Fibroblast of skin of left biceps (primary cell): ENCODE results near the gene DDTL.
"Not testable (repeated sequence)": the region's sequence is repeated elsewhere in the genome, so short reads cannot be mapped to it uniquely, and the experiment has no call there.

Source experiments
- DNase-seq, 2 experiments: peaks; one replicate each; pipeline ENCODE4 v3.0.0-alpha.2; 2013; ENCODE audit warnings: low read depth in 2 of 2

The DDTL gene

GRCh38 chr22:23966568-23966967 lies at the start of gene DDTL:
TSS of gene DDTL (plus strand) at chr22:23966888. CDS start at chr22:23966915, 27 bp downstream.
- not testable (repeated sequence) for DNase-seq

- DNase-seq: not testable (repeated sequence)
Observed at GRCh38 chr22:23920267-23920611, 46.4 kb upstream of the DDTL start.

DNA sequence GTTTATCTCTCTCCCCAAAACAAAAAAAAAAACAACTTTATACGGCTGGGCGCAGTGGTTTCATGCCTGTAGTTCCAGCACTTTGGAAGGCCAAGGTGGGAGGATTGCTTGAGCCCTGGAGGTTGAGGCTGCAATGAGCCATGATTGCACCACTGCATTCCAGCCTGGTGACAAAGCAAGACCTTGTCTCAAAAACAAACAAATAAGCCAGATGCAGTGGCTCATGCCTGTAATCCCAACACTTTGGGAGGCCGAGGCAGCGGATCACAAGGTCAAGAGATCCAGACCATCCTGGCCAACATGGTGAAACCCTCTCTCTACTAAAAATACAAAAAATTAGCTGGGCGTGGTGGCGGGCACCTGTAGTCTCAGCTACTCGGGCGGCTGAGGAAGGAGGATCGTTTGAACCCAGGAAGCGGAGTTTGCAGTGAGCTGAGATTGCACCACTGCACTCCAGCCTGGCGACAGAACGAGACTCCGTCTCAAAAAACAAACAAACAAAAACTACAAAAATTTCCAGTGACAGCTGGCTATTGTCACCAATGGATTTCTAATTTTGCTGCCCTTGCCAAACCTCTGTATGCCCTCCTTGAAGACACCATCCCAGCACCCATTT lies 45.0 kb upstream of the DDTL start:
- not testable (repeated sequence) for DNase-seq

GRCh38 chr22:23922921-23923320 lies 43.8 kb upstream of the DDTL start:
- DNase-seq: no peak

DNA sequence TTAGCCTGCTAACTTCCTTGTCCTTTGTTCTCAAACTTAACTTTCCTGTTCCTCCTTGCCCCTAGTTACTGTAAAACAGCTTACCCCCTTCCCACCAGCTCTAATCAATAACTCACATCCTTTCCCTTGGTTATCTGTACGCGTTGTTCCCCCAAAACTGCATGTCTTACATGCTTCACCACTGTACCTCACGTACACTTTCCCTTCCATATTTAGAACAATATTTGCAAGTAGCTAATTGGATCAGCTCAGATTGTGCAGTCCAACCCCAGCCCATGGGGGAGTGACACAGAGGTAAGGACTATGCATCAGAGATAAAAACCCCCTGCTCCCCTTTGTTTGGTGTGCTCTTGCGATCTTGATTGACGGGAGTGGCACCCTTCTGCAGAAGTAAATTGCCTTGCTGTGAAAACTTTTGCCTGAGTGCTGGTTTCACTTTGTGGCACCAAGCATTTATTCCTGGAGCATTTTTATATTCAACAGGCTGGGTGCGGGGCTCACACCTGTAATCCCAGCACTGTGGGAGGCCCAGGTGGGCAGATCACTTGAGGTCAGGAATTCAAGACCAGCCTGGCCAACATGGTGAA lies 41.6 kb upstream of the DDTL start:
- DNase-seq: no peak

GRCh38 chr22:23926561-23926960 lies 40.1 kb upstream of the DDTL start:
- no peak for DNase-seq

GRCh38 chr22:23938328-23939016 lies 28.2 kb upstream of the DDTL start:
- no peak for DNase-seq

GRCh38 chr22:23939017-23939357 lies 27.7 kb upstream of the DDTL start:
- no peak for DNase-seq

- DNase-seq: not testable (repeated sequence)
Observed at GRCh38 chr22:23940166-23940565, 26.5 kb upstream of the DDTL start.

DNA sequence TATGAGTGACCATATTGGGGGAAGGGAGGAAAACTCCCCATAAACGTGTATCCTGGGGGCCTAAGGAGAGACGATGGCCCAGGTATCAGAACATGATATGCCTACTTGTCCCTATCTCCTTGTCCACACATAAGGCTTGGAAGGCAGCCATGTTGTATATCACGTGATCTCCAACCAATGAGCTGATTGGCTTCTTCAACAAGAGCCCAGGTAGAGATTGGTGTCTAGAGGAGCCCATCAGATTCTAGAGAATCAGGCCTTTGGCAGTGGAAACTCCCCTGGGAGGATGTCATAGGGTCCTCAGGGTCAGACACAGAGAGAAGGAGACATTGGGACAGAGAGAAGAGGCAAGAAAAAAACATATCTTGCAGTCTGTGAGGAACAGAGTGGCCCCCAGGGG lies 19.3 kb upstream of the DDTL start:
- DNase-seq: not testable (repeated sequence)

- DNase-seq: not testable (repeated sequence)
Observed at GRCh38 chr22:23949764-23950163, 16.9 kb upstream of the DDTL start.

- DNase-seq: not testable (repeated sequence)
Observed at GRCh38 chr22:23951383-23951782, 15.3 kb upstream of the DDTL start.

DNA sequence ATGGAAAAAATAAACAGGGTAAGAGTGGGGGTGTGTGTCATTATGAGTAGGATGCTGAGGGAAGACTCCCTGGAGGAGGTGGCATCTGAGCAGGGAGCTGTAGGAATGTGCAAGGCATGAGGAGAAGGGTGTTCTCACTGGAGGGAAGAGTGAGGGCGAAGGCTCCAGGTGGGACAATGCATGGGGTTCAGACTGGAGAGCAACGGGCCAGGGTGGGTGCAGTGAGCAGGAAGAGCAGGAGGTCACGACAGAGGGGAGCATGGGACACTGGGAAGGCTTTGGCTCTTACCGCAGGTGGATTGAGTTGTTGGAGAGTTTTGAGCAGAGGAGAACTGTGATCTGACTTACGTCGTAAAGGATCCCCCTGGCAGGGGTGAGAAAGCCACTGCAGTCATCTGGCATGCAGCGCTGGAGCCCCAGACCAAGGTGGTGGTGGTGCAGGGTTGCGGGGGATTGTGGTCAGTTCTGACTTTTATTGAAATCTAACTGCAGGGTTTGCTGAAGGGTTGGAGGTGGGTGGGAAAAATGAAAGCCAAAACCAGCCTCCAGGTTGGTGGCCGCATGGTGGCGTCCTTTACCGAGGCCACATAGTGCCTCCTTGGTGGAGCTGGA lies 13.8 kb upstream of the DDTL start:
- DNase-seq: not testable (repeated sequence)

DNA sequence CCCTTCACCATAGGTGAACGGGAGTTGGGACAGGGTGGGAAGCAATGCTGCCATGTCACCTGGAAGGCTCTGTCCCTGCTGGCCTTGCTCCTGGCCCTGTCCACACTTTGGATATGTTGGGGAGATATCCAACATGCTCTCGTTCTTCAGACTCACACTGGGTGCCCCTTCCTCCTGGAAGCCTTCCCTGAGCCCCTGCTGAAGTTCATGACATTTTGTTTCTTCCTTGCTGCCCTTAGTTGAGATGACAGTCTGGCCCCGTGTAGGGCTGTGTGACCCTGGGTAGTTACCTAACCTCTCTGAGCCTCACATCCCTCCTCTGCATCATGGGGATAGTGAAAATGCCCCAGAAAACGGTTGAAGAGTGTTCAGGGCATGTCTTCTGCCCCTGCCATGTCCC lies 13.2 kb upstream of the DDTL start:
- not testable (repeated sequence) for DNase-seq

DNA sequence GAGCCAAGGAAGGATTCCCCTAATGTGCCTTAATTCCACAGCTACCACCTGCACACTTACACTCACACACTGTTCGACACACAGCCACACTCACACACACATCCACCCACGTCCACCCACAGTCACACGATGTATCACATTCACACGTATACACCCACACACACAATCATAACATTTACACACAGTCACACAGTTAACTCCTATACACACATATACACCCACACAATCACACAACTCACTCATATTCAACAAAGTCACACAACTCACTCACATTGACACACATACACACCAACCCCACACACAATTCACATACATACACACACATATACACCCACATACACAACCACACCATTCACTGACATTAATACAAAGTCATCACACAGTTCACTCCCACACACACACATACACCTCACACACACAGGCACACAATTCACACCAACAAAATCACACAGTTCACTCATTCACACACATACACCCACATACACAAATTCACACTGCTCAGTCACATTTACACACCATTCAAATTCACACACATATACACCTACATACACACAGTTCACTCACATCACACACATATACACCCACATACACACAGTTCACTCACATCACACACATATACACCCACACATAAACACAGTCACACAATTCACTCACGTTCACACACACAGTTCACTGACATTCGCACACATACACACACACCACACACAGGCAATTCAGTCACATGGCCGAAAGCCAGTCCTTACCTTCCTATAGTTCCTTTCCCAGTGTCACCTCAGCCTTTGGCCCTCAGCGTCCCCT lies 12.3 kb upstream of the DDTL start:
- not testable (repeated sequence) for DNase-seq

DNA sequence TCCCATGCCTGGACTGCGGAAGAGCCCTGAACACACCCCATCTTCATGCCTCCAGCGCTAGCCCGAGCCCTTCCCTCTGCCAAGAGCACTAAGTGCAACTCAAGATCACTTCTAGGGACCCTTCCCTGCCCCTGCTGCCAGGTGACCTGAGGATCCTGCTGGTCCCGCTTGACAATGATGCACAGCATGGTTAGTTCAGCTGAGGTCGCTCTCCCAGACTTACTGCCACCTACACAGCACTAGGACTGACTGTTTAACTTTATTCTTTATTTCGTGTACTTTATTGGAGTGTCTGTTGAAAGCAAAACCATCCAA lies 11.7 kb upstream of the DDTL start:
- DNase-seq: not testable (repeated sequence)

- DNase-seq: not testable (repeated sequence)
Observed at GRCh38 chr22:23955886-23956285, 10.8 kb upstream of the DDTL start.

DNA sequence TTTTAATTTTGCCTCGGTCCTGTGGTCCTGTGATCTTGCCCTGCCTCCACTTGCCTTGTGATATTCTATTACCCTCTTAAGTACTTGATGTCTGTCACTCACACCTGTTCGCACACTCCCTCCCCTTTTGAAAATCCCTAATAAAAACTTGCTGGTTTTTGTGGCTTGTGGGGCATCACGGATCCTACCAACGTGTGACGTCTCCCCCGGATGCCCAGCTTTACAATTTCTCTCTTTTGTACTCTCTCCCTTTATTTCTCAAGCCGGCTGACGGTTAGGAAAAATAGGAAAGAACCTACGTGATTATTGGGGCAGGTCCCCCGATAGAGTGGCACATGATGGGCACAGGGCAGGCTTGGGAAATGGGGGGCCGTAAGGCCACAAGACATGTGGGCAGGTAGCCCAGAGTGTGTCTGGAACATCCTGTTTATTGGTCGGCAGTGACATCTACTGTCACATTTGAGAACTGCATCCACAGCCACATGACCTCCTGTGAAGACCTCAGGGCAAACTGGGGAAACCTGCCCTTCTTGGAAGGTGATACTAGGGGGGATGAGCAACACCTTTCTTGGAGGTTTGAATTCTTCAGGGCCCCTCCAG lies 10.3 kb upstream of the DDTL start:
- peak; percentile 7 to 12 for DNase-seq

- DNase-seq: not testable (repeated sequence)
Observed at GRCh38 chr22:23961084-23961771, 5.5 kb upstream of the DDTL start, which contains the start of gene GSTT2B. TSS of gene GSTT2B (minus strand) at chr22:23961195. CDS start at chr22:23961131, 64 bp downstream.

- DNase-seq: not testable (repeated sequence)
Observed at GRCh38 chr22:23966094-23966493, 594 bp upstream of the DDTL start.

DNA sequence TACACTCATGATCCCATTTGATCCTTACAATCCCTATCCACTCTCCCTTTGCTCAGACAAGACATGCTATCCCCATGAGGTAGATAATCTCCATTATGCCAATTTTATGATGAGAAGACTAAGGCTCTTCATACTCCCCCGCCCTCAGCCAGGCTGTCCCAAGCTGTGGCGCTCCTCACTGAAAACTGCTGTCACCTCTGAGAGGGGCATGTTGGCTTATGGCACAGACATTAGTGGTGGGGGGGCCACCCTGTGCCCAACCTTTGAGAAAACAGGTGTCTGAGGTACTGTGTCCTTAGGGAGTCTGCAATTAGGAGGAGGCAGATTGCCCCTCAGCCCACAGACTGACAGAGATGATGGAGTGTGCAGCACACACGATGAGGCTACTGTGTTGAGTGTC lies 2.4 kb downstream of the DDTL start:
- no peak for DNase-seq
